ENCODE data around the gene FAM170B. TPM values are rescaled to one million over a fixed set of nuclear protein-coding genes. Genes with fewer than 3 reads are reported as not detected.

Gene FAM170B
- total and polyA plus RNA-seq, 2 of the 4 experiments (the other 2 are of a cell fraction): not detected

GRCh38 chr10:49160110-49160509 is 26.3 kb upstream of the FAM170B start:
- no peak overlapping the region for H3K14ac ChIP-seq (replicated peaks; ENCODE audit: low read depth, low read length)
- H2AK9ac ChIP-seq (replicated peaks; ENCODE audit: low read depth, low read length, poor library complexity): no peak overlapping the region
- H3K4ac ChIP-seq (ENCODE audit: low read depth, low read length): no peak overlapping the region
- H4K20me1 ChIP-seq (ENCODE audit: insufficient read depth, low read length): no peaks in the 10 kb centered on the region
- H3K4me3 ChIP-seq (ENCODE audit: insufficient read depth, low read depth, low read length): no peak overlapping the region
- POLR2A ChIA-PET (ENCODE audit: unreplicated experiment): no interaction called here
- TF ChIP-seq CEBPB (IDR thresholded peaks at IDR 0.05; ENCODE audit: low read depth, low read length): peak; percentile 73
- no peak for TF ChIP-seq MAZ (IDR thresholded peaks at IDR 0.05; ENCODE audit: borderline replicate concordance, low read depth, low read length)
- intact Hi-C loops (cut with micrococcal nuclease): loop anchor here (5.0 to 10.0 kb wide), 2 partner anchors 355 to 503 kb away; no protein-coding TSS in a partner anchor
- H2BK20ac ChIP-seq (ENCODE audit: low read depth, low read length): no peak overlapping the region
- H3K9ac ChIP-seq (ENCODE audit: low read depth, low read length): no peak overlapping the region
- in situ Hi-C loops (cut with MboI; ENCODE audit: low sequenced_read_pairs): no loop called here
- no peak overlapping the region for H3K56ac ChIP-seq (ENCODE audit: extremely low read depth, insufficient read depth, low read length)
- H4K5ac ChIP-seq (ENCODE audit: low read depth, low read length): no peak overlapping the region
- H4K8ac ChIP-seq (ENCODE audit: low read depth in 2 of 2, low read length in 2 of 2): no peak overlapping the region
- no peaks in the 10 kb centered on the region for H3K79me1 ChIP-seq (ENCODE audit: low read depth in 1 of 2, low read length in 2 of 2)
- H3K23ac ChIP-seq (ENCODE audit: low read depth, low read length): no peak overlapping the region
- H3K4me1 ChIP-seq (ENCODE audit: control insufficient read depth, insufficient read depth, low read length): peaks cover 13% of the 10 kb centered on the region
- CTCF ChIA-PET: no interaction called here
- peaks cover 17% of the 10 kb centered on the region for H3K9me1 ChIP-seq (ENCODE audit: insufficient read depth, low read length)
- no peak overlapping the region for H2BK15ac ChIP-seq (ENCODE audit: low read depth, low read length)
- H2AFZ ChIP-seq (replicated peaks; ENCODE audit: low read length, poor library complexity): no peak overlapping the region
- H2BK120ac ChIP-seq (ENCODE audit: low read depth, low read length): no peak overlapping the region
- no peak overlapping the region for H2BK5ac ChIP-seq (ENCODE audit: low read depth, low read length, poor library complexity, severe bottlenecking)
- BruUV-seq (replicated peaks): no TSS peak
- H2AK5ac ChIP-seq (ENCODE audit: low read depth, low read length): no peak overlapping the region
- no peaks in the 10 kb centered on the region for H3K9me3 ChIP-seq (ENCODE audit: control insufficient read depth, insufficient read depth, low read length)
- DNase-seq (no peak), ATAC-seq (ENCODE audit: low read depth) (no peak)
- dilution Hi-C loops (cut with HindIII; ENCODE audit: low sequenced_read_pairs, unreplicated experiment): no loop called here
- H3K18ac ChIP-seq (ENCODE audit: low read depth, low read length): no peak overlapping the region
- H3K4me2 ChIP-seq (ENCODE audit: low read depth, low read length): no peak overlapping the region
- H3K36me3 ChIP-seq (ENCODE audit: control insufficient read depth, insufficient read depth, low read length): no peaks in the 10 kb centered on the region
- H4K91ac ChIP-seq (ENCODE audit: insufficient read depth, low read depth, low read length): no peak overlapping the region
- no CpG with 5 or more reads among the region's 5 CpGs for WGBS, 2 experiments (ENCODE audit: extremely low coverage in 2 of 2, insufficient read length in 1 of 2)
- H3K27me3 ChIP-seq (ENCODE audit: control insufficient read depth, insufficient read depth, low read length): no peaks in the 10 kb centered on the region
- H3K27ac ChIP-seq (ENCODE audit: insufficient read depth, low read length): no peak overlapping the region

Data from IMR-90 (cell line).